Activated T-cell treated with anti-CD3 and anti-CD28 coated beads, Interleukin-2, amount 50 U/mL, for 48 hours (primary cell): ENCODE results near the gene CMSS1.

Experiments
- DNase-seq, 2 experiments: peaks; one replicate each; pipeline ENCODE4 v3.0.0-alpha.2; 2020

CMSS1 gene

GRCh38 chr3:99965681-99966408 is 148.2 kb downstream of the CMSS1 start:
- no peak for DNase-seq

GRCh38 chr3:99966662-99967416 is 149.2 kb downstream of the CMSS1 start:
- no peak for DNase-seq

GRCh38 chr3:99967796-99968195 is 150.1 kb downstream of the CMSS1 start:
- no peak for DNase-seq

GRCh38 chr3:99969136-99969535 is 151.5 kb downstream of the CMSS1 start:
- no peak for DNase-seq

- DNase-seq, result no peak
Measured at GRCh38 chr3:99970198-99970597, 152.5 kb downstream of the CMSS1 start.

GRCh38 chr3:99971761-99972160 is 154.1 kb downstream of the CMSS1 start:
- DNase-seq, result no peak

- no peak for DNase-seq
Measured at GRCh38 chr3:99972380-99973104, 154.9 kb downstream of the CMSS1 start.

GRCh38 chr3:99974989-99975388 is 157.3 kb downstream of the CMSS1 start:
- DNase-seq, result no peak

GRCh38 chr3:99976584-99976983 is 158.9 kb downstream of the CMSS1 start:
- DNase-seq, result no peak

GRCh38 chr3:99978221-99978620 is 160.6 kb downstream of the CMSS1 start:
- no peak for DNase-seq

- no peak for DNase-seq
Measured at GRCh38 chr3:99980606-99981005, 162.9 kb downstream of the CMSS1 start.

GRCh38 chr3:99981138-99981537 is 163.5 kb downstream of the CMSS1 start:
- DNase-seq, result no peak

GRCh38 chr3:99982650-99983049 is 165.0 kb downstream of the CMSS1 start:
- DNase-seq, result no peak

- no peak for DNase-seq
Measured at GRCh38 chr3:99984139-99984538, 166.5 kb downstream of the CMSS1 start.

- DNase-seq, result no peak
Measured at GRCh38 chr3:99984668-99985067, 167.0 kb downstream of the CMSS1 start.

GRCh38 chr3:99990179-99990578 is 172.5 kb downstream of the CMSS1 start:
- no peak for DNase-seq

- no peak for DNase-seq
Measured at GRCh38 chr3:99997293-99997692, 179.6 kb downstream of the CMSS1 start.

GRCh38 chr3:99999536-99999935 is 181.9 kb downstream of the CMSS1 start:
- DNase-seq, result no peak

GRCh38 chr3:100001083-100001482 is 183.4 kb downstream of the CMSS1 start:
- no peak for DNase-seq

GRCh38 chr3:100001526-100002270 is 184.0 kb downstream of the CMSS1 start:
- no peak for DNase-seq

GRCh38 chr3:100002599-100003350 is 185.1 kb downstream of the CMSS1 start:
- no peak for DNase-seq
